Thyroid gland (tissue), 4 donors: ENCODE measurements around the gene FAM168A. TPM values are rescaled to one million over a fixed set of nuclear protein-coding genes. Genes with fewer than 3 reads are reported as not detected.

Experiments used
- DNase-seq, 2 donors: peaks; one replicate each; pipeline ENCODE4 v3.0.0-alpha.2; 2019
- H3K27ac ChIP-seq, 3 donors: fragments of 200-600 bp; sonication (generic); 1 replicate in 2 of 3; 2 replicates in 1 of 3; pipeline ENCODE4 v1.5.1; 2016 to 2019; ENCODE audit warnings: mild to moderate bottlenecking in 1 of 3, moderate library complexity in 1 of 3
- H3K27me3 ChIP-seq: fragments of 200-600 bp; sonication (generic); one replicate; pipeline ENCODE4 v1.5.1; 2019
- H3K36me3 ChIP-seq, 2 donors: fragments of 200-600 bp; sonication (generic); one replicate each; pipeline ENCODE4 v1.5.1; 2016 to 2019
- H3K4me1 ChIP-seq, 2 donors: fragments of 200-600 bp; sonication (generic); one replicate each; pipeline ENCODE4 v1.5.1; 2017 to 2019
- H3K4me3 ChIP-seq, 3 donors: fragments of 200-600 bp; sonication (generic); replicated peaks in 1 of 3; 1 replicate in 2 of 3; 2 replicates in 1 of 3; pipeline ENCODE4 v1.5.1; 2016; ENCODE audit warnings: mild to moderate bottlenecking in 1 of 3
- H3K9me3 ChIP-seq: fragments of 200-600 bp; sonication (generic); one replicate; pipeline ENCODE4 v1.5.1; 2017
- CTCF ChIP-seq, 6 experiments: fragments of 200-600 bp in 3 of 6; fragments of 450-650 bp in 3 of 6; sonication (generic) in 3 of 6; IDR thresholded peaks; one replicate each; pipeline ENCODE4 v1.5.1; 2016 to 2019; ENCODE audit warnings: antibody characterized with exemption in 6 of 6, mild to moderate bottlenecking in 2 of 6, inconsistent platforms in 1 of 6, moderate library complexity in 1 of 6
- POLR2A ChIP-seq, 2 donors: fragments of 450-650 bp; IDR thresholded peaks; one replicate each; pipeline ENCODE4 v1.6.1; 2017; ENCODE audit warnings: antibody characterized with exemption in 2 of 2, mild to moderate bottlenecking in 2 of 2, moderate library complexity in 1 of 2
- whole genome bisulfite sequencing, 2 donors: methylation state at CpG; one replicate each; pipeline ENCODE4 v1.1.5; 2017; 5-methylcytosine and 5-hydroxymethylcytosine counted together
- intact Hi-C: fragments of 100-400 bp; cut with DNase I; formaldehyde crosslinking; loops from one replicate; pipeline ENCODE4 v1.15.1; 2023
- total RNA-seq, 4 donors: library from RNA; depleted of rRNA; stranded (reverse); fragments of >200 nt; gene quantifications; one replicate each; pipeline ENCODE4 v1.2.3, GENCODE V29; 2016

Gene FAM168A
- total RNA-seq, 4 donors from 2014 or later: 32.7 to 51.0 (median 40.2) TPM

GRCh38 chr11:73398132-73398526 is 199.8 kb downstream of the FAM168A start:
- Histone ChIP-seq H3K27me3 (no peaks in the 10 kb centered on the region), H3K27ac (no peak overlapping the region), H3K9me3 (no peaks in the 10 kb centered on the region), H3K4me3 (no peak overlapping the region), H3K4me1 (no peaks in the 10 kb centered on the region), H3K36me3 (no peaks in the 10 kb centered on the region)
- DNase-seq: no peak
- intact Hi-C loops: loop anchor here (5.0 kb wide), 1 partner anchor 264 kb away; no protein-coding TSS in a partner anchor
- TF ChIP-seq CTCF (IDR thresholded peaks at IDR 0.05) (no peak), POLR2A (IDR thresholded peaks at IDR 0.05) (no peak)
- 84 to 90% methylated on average over 4 to 5 of the region's 5 CpGs for WGBS, 2 donors

GRCh38 chr11:73397468-73398131 is 200.3 kb downstream of the FAM168A start:
- no peak for DNase-seq
- no peak for TF ChIP-seq POLR2A (IDR thresholded peaks at IDR 0.05)
- TF ChIP-seq CTCF (IDR thresholded peaks at IDR 0.05): no peak
- Histone ChIP-seq H3K27ac (no peak overlapping the region), H3K4me3 (no peak overlapping the region), H3K4me1 (no peaks in the 10 kb centered on the region), H3K36me3 (no peaks in the 10 kb centered on the region), H3K27me3 (no peaks in the 10 kb centered on the region), H3K9me3 (no peaks in the 10 kb centered on the region)
- intact Hi-C loops: loop anchor here (5.0 kb wide), 1 partner anchor 265 kb away; no protein-coding TSS in a partner anchor
- 87% methylated on average over 8 of the region's 8 CpGs for WGBS, 2 donors

- no peaks in the 10 kb centered on the region for H3K4me1 ChIP-seq
- no peaks in the 10 kb centered on the region for H3K27me3 ChIP-seq
- H3K4me3 ChIP-seq: no peak overlapping the region
- 80 to 82% methylated on average over 7 of the region's 7 CpGs for WGBS, 2 donors
- H3K27ac ChIP-seq: no peak overlapping the region
- no peak for DNase-seq
- intact Hi-C loops: loop anchor here (5.0 kb wide), 1 partner anchor 265 kb away; no protein-coding TSS in a partner anchor
- no peaks in the 10 kb centered on the region for H3K36me3 ChIP-seq
- no peaks in the 10 kb centered on the region for H3K9me3 ChIP-seq
- TF ChIP-seq CTCF (IDR thresholded peaks at IDR 0.05) (no peak), POLR2A (IDR thresholded peaks at IDR 0.05) (no peak)
Measured at GRCh38 chr11:73396985-73397384, 200.9 kb downstream of the FAM168A start.

- Histone ChIP-seq H3K36me3 (no peaks in the 10 kb centered on the region), H3K9me3 (no peaks in the 10 kb centered on the region), H3K4me1 (no peaks in the 10 kb centered on the region), H3K27ac (no peak overlapping the region), H3K27me3 (no peaks in the 10 kb centered on the region), H3K4me3 (no peak overlapping the region)
- no peak for DNase-seq
- intact Hi-C loops: loop anchor here (5.0 kb wide), 1 partner anchor 266 kb away; no protein-coding TSS in a partner anchor
- TF ChIP-seq CTCF (IDR thresholded peaks at IDR 0.05) (no peak), POLR2A (IDR thresholded peaks at IDR 0.05) (no peak)
- 83% methylated on average over 6 of the region's 6 CpGs for WGBS, 2 donors
Measured at GRCh38 chr11:73396251-73396930, 201.5 kb downstream of the FAM168A start.
